HepG2 (cell line): Measurements from ENCODE around the gene FFAR4. TPM values are rescaled to one million over a fixed set of nuclear protein-coding genes. Genes with fewer than 3 reads are reported as not detected.

Source experiments
- ATAC-seq: fragments of 200-7000 bp; cut with Tn5 transposase; 3 replicates; pipeline ENCODE4 v1.9.1; 2020; ENCODE audit warnings: mild to moderate bottlenecking, moderate library complexity
- BruUV-seq: library from RNA; stranded (reverse); fragments of 400-500 nt; replicated peaks from 2 replicates; lab custom pipeline; 2021; lab: Mats Ljungman, UMichigan
- CTCF ChIA-PET: fragments of 300-600 bp; formaldehyde crosslinking; extraction: SDS; loops from one replicate; lab custom pipeline; 2021; ENCODE audit warnings: low total read pairs, inconsistent platforms, low intra/inter-chr PET ratio; lab: Yijun Ruan, JAX
- POLR2A ChIA-PET: fragments of 350-600 bp; sonication (Branson Sonifier 250); formaldehyde crosslinking; loops from one replicate; lab custom pipeline; 2020; ENCODE audit warnings: antibody characterized with exemption, inconsistent platforms; lab: Yijun Ruan, JAX
- DNase-seq: peaks from one replicate; pipeline ENCODE4 v3.0.0-alpha.2; 2015; ENCODE audit warnings: low spot score
- FAIRE-seq: peaks from 3 replicates; lab custom pipeline; 2011; peaks lifted over from hg19 to GRCh38; lab: Jason Lieb, UNC
- H2AFZ ChIP-seq: one replicate; pipeline ENCODE4 v1.6.1; 2011; ENCODE audit warnings: low read length, inconsistent platforms
- H3K27ac ChIP-seq: fragments of 300-600 bp; 3 replicates; pipeline ENCODE4 v1.8.0; 2011; ENCODE audit warnings: mixed run types, mild to moderate bottlenecking, mixed read lengths, low read length, inconsistent platforms; ENCODE audit not compliant: insufficient read depth; ENCODE audit errors: extremely low read length
- H3K27me3 ChIP-seq, 2 experiments: fragments of 200-600 bp in 1 of 2; 2 replicates in 1 of 2; 3 replicates in 1 of 2; pipeline versions ENCODE4 v1.6.0 to v1.8.0; 2011; ENCODE audit warnings: low read length in 2 of 2, mild to moderate bottlenecking in 2 of 2, moderate library complexity in 2 of 2, inconsistent platforms in 1 of 2; ENCODE audit not compliant: insufficient read depth in 2 of 2, control insufficient read depth in 1 of 2
- H3K36me3 ChIP-seq, 2 experiments: fragments of 200-600 bp in 1 of 2; replicated peaks in 1 of 2; 2 replicates in 1 of 2; 3 replicates in 1 of 2; pipeline versions ENCODE4 v1.5.1 to v1.8.0; 2011; ENCODE audit warnings: low read length in 2 of 2, inconsistent platforms in 1 of 2; ENCODE audit not compliant: insufficient read depth in 2 of 2, control insufficient read depth in 1 of 2
- H3K4me1 ChIP-seq: 2 replicates; pipeline ENCODE4 v1.5.1; 2012; ENCODE audit warnings: low read length, inconsistent platforms; ENCODE audit not compliant: insufficient read depth
- H3K4me2 ChIP-seq: 2 replicates; pipeline ENCODE4 v1.6.0; 2011; ENCODE audit warnings: low read depth, low read length, inconsistent platforms
- H3K4me3 ChIP-seq, 3 experiments: fragments of 200-600 bp in 1 of 3; sonication (generic), shearing (Covaris generic) in 1 of 3; replicated peaks in 1 of 3; 2 replicates each; pipeline ENCODE4 v1.5.1; 2011 to 2016; ENCODE audit warnings: low read length in 3 of 3, inconsistent platforms in 2 of 3, low read depth in 2 of 3, mild to moderate bottlenecking in 2 of 3, control low read depth in 1 of 3, mixed read lengths in 1 of 3; ENCODE audit not compliant: insufficient read depth in 1 of 3
- H3K79me2 ChIP-seq: one replicate; pipeline ENCODE4 v1.6.1; 2011; ENCODE audit warnings: low read length, inconsistent platforms; ENCODE audit not compliant: insufficient read depth
- H3K9ac ChIP-seq: 2 replicates; pipeline ENCODE4 v1.6.0; 2011; ENCODE audit warnings: mild to moderate bottlenecking, low read depth, low read length, inconsistent platforms; ENCODE audit not compliant: insufficient read depth
- H3K9me3 ChIP-seq: 2 replicates; pipeline ENCODE4 v1.5.1; 2012; ENCODE audit warnings: mild to moderate bottlenecking, low read length
- H4K20me1 ChIP-seq: 2 replicates; pipeline ENCODE4 v1.6.0; 2011; ENCODE audit warnings: inconsistent platforms, mild to moderate bottlenecking, low read length, moderate library complexity; ENCODE audit not compliant: insufficient read depth
- CBX2 ChIP-seq, 2 experiments: fragments of 200-600 bp in 1 of 2; sonication (generic); formaldehyde crosslinking in 1 of 2; IDR thresholded peaks; 2 replicates each; pipeline versions ENCODE4 v1.7.0 to v1.8.1; 2018 to 2022; ENCODE audit warnings: low read depth in 2 of 2, low read length in 1 of 2, mild to moderate bottlenecking in 1 of 2, missing genetic modification reagents in 1 of 2
- KDM6A ChIP-seq: IDR thresholded peaks from 2 replicates; pipeline ENCODE4 v1.6.1; 2016; ENCODE audit warnings: low read depth
- KLF12 ChIP-seq: sonication (generic); formaldehyde crosslinking; IDR thresholded peaks from 2 replicates; pipeline ENCODE4 v1.4.0; 2020; ENCODE audit warnings: missing genetic modification reagents, borderline replicate concordance
- PAX8 ChIP-seq: sonication (generic); formaldehyde crosslinking; IDR thresholded peaks from 2 replicates; pipeline ENCODE4 v1.8.0; 2022; ENCODE audit warnings: mild to moderate bottlenecking, missing genetic modification reagents, borderline replicate concordance
- SNAPC2 ChIP-seq: sonication (generic); formaldehyde crosslinking; IDR thresholded peaks from 2 replicates; pipeline ENCODE4 v1.8.1; 2022; ENCODE audit warnings: mild to moderate bottlenecking, missing genetic modification reagents
- TGIF2 ChIP-seq: IDR thresholded peaks from 2 replicates; pipeline ENCODE4 v1.6.1; 2016; ENCODE audit warnings: control low read depth, missing compliant biosample characterization
- ZBTB2 ChIP-seq: sonication (generic); formaldehyde crosslinking; IDR thresholded peaks from 2 replicates; pipeline ENCODE4 v1.8.0; 2022; ENCODE audit warnings: low read depth, missing genetic modification reagents
- ZBTB33 ChIP-seq: sonication (generic); formaldehyde crosslinking; IDR thresholded peaks from 2 replicates; pipeline ENCODE4 v1.4.0; 2020; ENCODE audit warnings: missing genetic modification reagents
- ZNF577 ChIP-seq: sonication (generic); formaldehyde crosslinking; IDR thresholded peaks from 2 replicates; pipeline ENCODE4 v1.4.0; 2020; ENCODE audit warnings: mild to moderate bottlenecking, low read depth, missing genetic modification reagents, borderline replicate concordance
- ZNF687 ChIP-seq: sonication (generic); formaldehyde crosslinking; IDR thresholded peaks from 2 replicates; pipeline ENCODE4 v1.5.1; 2020; ENCODE audit warnings: mild to moderate bottlenecking, missing genetic modification reagents, moderate library complexity
- WGBS: methylation state at CpG from one replicate; pipeline ENCODE4 v1.1.6; 2017; ENCODE audit warnings: low lambda C conversion rate; 5-methylcytosine and 5-hydroxymethylcytosine counted together
- in situ Hi-C: cut with HindIII; loops from 2 replicates; pipeline ENCODE4 v1.10.0; 2017; ENCODE audit warnings: low pct_unique_long_range_greater_than_20kb; ENCODE audit not compliant: extremely low pct_ligation_motif_present
- intact Hi-C: fragments of 100-400 bp; cut with micrococcal nuclease; formaldehyde crosslinking; loops from one replicate; pipeline ENCODE4 v1.10.0; 2022; ENCODE audit not compliant: unreplicated experiment
- polyA plus RNA-seq, 8 experiments: library from polyadenylated mRNA; depleted of rRNA in 3 of 8; stranded (reverse) in 7 of 8; unstranded in 1 of 8; fragments of >200 nt; fragmentation: Illumina TruSeq in 4 of 8; extraction: Trizol in 4 of 8; gene quantifications; 2 replicates each; pipeline versions ENCODE4 v1.2.1 to v1.2.3, GENCODE V29; 2011 to 2016; ENCODE audit warnings: low read depth in 4 of 8, missing spikeins in 1 of 8, mixed read lengths in 1 of 8; ENCODE audit not compliant: insufficient read depth in 1 of 8
- total RNA-seq, 5 experiments: library from RNA; depleted of rRNA; stranded (reverse); fragments of >200 nt; fragmentation: Illumina TruSeq; extraction: Trizol; gene quantifications; 2 replicates each; pipeline ENCODE4 v1.2.3, GENCODE V29; 2016; ENCODE audit warnings: low read depth in 1 of 5

Gene FFAR4
- total and polyA plus RNA-seq, 2 of the 13 experiments (the other 11 are each of a cell fraction or from before 2014, with no cell fraction given): 0.09 TPM; not detected in 1

GRCh38 chr10:93573051-93573909 is 6.8 kb downstream of the FFAR4 start:
- TF ChIP-seq ZNF687: no peak
- TF ChIP-seq ZBTB33 (CRISPR knock-in tag): no peak
- no peak for TF ChIP-seq PAX8 (CRISPR knock-in tag)
- TF ChIP-seq TGIF2 (CRISPR knock-in tag): no peak
- no peak for TF ChIP-seq ZNF577 (CRISPR knock-in tag)
- TF ChIP-seq SNAPC2: no peak
- TF ChIP-seq ZBTB2 (CRISPR knock-in tag): no peak
- no peak for TF ChIP-seq KLF12 (CRISPR knock-in tag)
- no peak for TF ChIP-seq CBX2 (IDR thresholded peaks at IDR 0.05; ENCODE audit: low read depth, low read length)
- TF ChIP-seq CBX2 (CRISPR knock-in tag; IDR thresholded peaks at IDR 0.05; ENCODE audit: low read depth): no peak
- TF ChIP-seq KDM6A (CRISPR knock-in tag): no peak
- intact Hi-C loops: no loop called here
- H2AFZ ChIP-seq: no peak overlapping the region
- ATAC-seq (no peak), FAIRE-seq (no peak), DNase-seq (no peak)
- H3K27ac ChIP-seq: no peak overlapping the region
- in situ Hi-C loops: no loop called here
- ChIA-PET POLR2A (no interaction called here), CTCF (no interaction called here)
- no peaks in the 10 kb centered on the region for H3K9me3 ChIP-seq
- peaks cover 0 to 22% of the 10 kb centered on the region in 2 experiments for H3K27me3 ChIP-seq
- WGBS: 28% methylated on average over 8 of the region's 10 CpGs
- no peaks in the 10 kb centered on the region for H3K36me3 ChIP-seq
- no peaks in the 10 kb centered on the region for H3K79me2 ChIP-seq
- no peak overlapping the region for H3K4me2 ChIP-seq
- no peak overlapping the region for H3K4me3 ChIP-seq
- peaks cover 6% of the 10 kb centered on the region for H3K4me1 ChIP-seq
- no TSS peak for BruUV-seq
- H4K20me1 ChIP-seq: no peaks in the 10 kb centered on the region
- H3K9ac ChIP-seq: no peak overlapping the region
